ENCODE results near the gene KRT7. TPM values are rescaled to one million over a fixed set of nuclear protein-coding genes. Genes with fewer than 3 reads are reported as not detected.

The KRT7 gene
- total RNA-seq, 2 donors from 2014 or later: 24.1 to 105 TPM

DNA sequence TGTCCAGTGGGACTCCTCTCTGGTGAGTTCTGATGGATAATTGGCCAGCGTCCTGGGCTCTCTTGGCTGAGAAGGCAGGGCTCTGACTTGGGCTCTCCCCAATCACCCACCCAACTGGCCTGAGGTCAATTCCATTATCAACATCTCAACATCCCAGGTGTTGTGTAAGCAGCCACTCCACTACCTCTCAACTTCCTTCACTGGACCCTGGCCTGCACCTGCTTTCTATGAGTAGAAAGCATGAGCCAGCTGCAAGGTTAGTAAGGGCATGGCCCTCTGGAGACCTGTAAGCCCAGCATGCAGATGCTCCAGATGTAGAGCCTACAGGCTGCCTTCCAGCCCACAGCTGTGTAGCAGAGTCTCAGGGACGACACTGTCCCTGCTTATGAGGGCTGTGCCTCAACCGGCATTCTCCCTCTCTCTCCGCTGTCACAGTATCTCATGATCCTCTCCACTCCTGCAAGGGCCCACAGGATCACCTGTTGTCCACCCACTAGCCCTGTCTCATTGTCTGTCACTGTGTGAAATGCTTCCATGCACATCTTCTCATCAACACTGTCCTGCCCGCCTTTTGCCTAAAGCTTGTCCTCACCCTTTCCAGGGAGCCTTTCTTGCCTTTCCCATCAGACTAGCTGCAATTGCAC is 63.7 kb downstream of the KRT7 start:
- H3K36me3 ChIP-seq: no peaks in the 10 kb centered on the region
- H3K4me1 ChIP-seq (ENCODE audit: control insufficient read depth in 1 of 2, low read depth in 2 of 2): no peaks in the 10 kb centered on the region
- no peak overlapping the region for H3K4me3 ChIP-seq
- no peaks in the 10 kb centered on the region for H3K9me3 ChIP-seq
- no peak for DNase-seq (ENCODE audit: low spot score)
- no peak overlapping the region for H3K27ac ChIP-seq
- ATAC-seq (ENCODE audit: insufficient number of reproducible peaks, low FRiP score, low read depth): no peak
- TF ChIP-seq, protein P1, sequence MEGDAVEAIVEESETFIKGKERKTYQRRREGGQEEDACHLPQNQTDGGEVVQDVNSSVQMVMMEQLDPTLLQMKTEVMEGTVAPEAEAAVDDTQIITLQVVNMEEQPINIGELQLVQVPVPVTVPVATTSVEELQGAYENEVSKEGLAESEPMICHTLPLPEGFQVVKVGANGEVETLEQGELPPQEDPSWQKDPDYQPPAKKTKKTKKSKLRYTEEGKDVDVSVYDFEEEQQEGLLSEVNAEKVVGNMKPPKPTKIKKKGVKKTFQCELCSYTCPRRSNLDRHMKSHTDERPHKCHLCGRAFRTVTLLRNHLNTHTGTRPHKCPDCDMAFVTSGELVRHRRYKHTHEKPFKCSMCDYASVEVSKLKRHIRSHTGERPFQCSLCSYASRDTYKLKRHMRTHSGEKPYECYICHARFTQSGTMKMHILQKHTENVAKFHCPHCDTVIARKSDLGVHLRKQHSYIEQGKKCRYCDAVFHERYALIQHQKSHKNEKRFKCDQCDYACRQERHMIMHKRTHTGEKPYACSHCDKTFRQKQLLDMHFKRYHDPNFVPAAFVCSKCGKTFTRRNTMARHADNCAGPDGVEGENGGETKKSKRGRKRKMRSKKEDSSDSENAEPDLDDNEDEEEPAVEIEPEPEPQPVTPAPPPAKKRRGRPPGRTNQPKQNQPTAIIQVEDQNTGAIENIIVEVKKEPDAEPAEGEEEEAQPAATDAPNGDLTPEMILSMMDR (IDR thresholded peaks at IDR 0.05): no peak
- H3K27me3 ChIP-seq (replicated peaks; ENCODE audit: insufficient read depth): no peaks in the 10 kb centered on the region

Other genes with a start within 250 kb of the KRT7 start
- 10 to 100 TPM; 17.0 to 21.9 TPM for gene TAMALIN, start 226.3 kb upstream of the KRT7 start, total RNA-seq
- gene NR4A1, start 181.8 kb upstream of the KRT7 start, total RNA-seq: 100 to 1,000 TPM; 112 to 468 TPM
- gene ATG101, start 163.3 kb upstream of the KRT7 start, total RNA-seq: 10 to 100 TPM; 43.0 to 46.6 TPM
- gene SMIM41, start 153.5 kb upstream of the KRT7 start, total RNA-seq: 1 to 10 TPM in 1 of 2 donors, not detected in 1; 1.8 TPM
- under 1 TPM; 0.21 to 0.41 TPM for gene KRT80, start 41.2 kb upstream of the KRT7 start, total RNA-seq
- 1 to 10 TPM in 1 of 2 donors, not detected in 1; 9.3 TPM for gene KRT86, start 41.4 kb downstream of the KRT7 start, total RNA-seq
- 1 to 10 TPM in 1 of 2 donors, not detected in 1; 5.1 TPM for gene KRT81, start 58.3 kb downstream of the KRT7 start, total RNA-seq
- not detected for gene KRT83, start 88.2 kb downstream of the KRT7 start, total RNA-seq
- gene KRT85, start 134.2 kb downstream of the KRT7 start, total RNA-seq: not detected
- not detected for gene KRT84, start 152.4 kb downstream of the KRT7 start, total RNA-seq
- not detected for gene KRT82, start 173.1 kb downstream of the KRT7 start, total RNA-seq
- gene KRT75, start 201.1 kb downstream of the KRT7 start, total RNA-seq: not detected
- under 1 TPM in 1 of 2 donors, not detected in 1; 0.41 TPM for gene KRT6B, start 218.9 kb downstream of the KRT7 start, total RNA-seq
- not detected for gene KRT6C, start 240.6 kb downstream of the KRT7 start, total RNA-seq

Data from thoracic aorta (tissue), 2 donors.